HG03280 (cell line): ENCODE results near the gene EXOSC7.
"Not testable (repeated sequence)": the region's sequence is repeated elsewhere in the genome, so short reads cannot be mapped to it uniquely, and the experiment has no call there.

ENCODE experiments used
- ATAC-seq: cut with Tn5 transposase; IDR thresholded peaks from one replicate; pipeline ENCODE4 v1.9.1; 2021; ENCODE audit warnings: mild to moderate bottlenecking, moderate library complexity; ENCODE audit not compliant: unreplicated experiment

EXOSC7 gene

DNA sequence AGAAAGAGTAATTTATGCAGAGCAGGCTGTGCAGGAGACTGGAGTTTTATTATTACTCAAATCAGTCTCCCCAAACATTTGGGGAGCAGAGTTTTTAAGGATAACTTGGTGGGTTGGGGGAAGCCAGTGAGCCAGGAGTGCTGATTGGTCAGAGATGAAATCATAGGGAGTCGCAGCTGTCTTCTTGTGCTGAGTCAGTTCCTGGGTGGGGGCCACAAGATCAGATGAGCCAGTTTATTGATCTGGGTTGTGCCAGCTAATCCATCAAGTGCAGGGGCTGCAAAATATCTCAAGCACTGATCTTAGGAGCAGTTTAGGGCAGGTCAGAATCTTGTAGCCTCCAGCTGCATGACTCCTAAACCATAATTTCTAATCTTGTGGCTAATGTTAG, 77.8 kb downstream of the EXOSC7 start:
- not testable (repeated sequence) for ATAC-seq

- no peak for ATAC-seq
These were observed 78.3 kb downstream of the EXOSC7 start for GRCh38 chr3:45054196-45054857.

- ATAC-seq, result no peak
These were observed 79.0 kb downstream of the EXOSC7 start for GRCh38 chr3:45055032-45055410.

DNA sequence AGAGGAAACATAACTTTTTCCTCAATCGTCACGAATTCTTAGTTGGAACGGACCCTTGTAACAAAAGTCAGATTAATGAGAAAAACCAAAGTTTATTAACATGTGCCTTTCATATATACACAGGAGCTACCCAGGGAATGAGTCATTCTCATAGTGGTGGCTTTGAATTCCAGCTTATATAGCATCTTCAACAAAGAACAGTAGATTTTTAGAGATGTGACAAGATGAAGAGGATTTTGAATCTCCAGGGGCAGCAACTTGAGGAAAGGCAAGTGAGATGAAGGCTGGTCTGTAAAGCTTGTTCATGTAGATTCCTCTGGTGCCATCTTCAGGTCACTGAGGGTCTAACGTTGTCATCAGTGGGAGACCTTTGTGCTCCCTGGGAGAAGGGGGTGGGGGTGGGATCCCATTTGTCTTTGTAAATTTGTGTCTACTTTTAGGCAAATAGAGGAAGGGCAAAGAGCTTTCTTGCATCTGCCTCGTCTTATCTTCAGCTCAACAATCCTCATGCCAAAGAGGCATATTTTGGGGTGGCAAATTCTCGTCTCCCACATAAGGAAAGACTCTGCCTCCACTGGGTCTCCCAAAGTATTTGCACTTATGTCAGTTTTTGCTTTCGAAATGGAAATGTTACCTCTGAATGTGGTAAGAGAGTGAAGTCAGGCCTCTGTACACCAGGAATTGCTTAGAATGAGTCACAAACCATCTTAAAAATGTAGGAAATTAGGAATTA, 79.5 kb downstream of the EXOSC7 start:
- ATAC-seq, result no peak

- no peak for ATAC-seq
These were observed 80.7 kb downstream of the EXOSC7 start for GRCh38 chr3:45056608-45057301.

DNA sequence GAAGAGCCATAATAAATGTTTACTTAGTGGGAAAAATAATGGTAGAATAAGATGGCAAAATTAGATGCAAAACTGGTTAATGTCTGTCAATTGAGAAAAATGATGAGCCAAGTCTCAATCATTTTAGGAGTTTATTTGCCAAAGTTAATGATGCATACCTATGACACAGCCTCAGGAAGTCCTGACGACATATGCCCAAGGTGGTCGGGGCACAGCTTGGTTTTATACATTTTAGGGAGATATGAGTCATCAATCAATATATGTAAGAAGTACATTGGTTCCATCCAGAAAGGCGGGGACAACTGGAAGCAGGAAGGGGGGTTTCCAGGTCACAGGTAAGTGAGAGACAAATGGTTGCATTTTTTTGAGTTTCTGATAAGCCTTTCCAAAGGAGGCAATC, 81.5 kb downstream of the EXOSC7 start:
- ATAC-seq, result no peak

- ATAC-seq, result no peak
These were observed 83.1 kb downstream of the EXOSC7 start for GRCh38 chr3:45059132-45059531.

GRCh38 chr3:45060165-45060892, 84.3 kb downstream of the EXOSC7 start:
- no peak for ATAC-seq
